KMS-11 (cell line): ENCODE data around the gene NIPSNAP3A.
A peak's percentile ranks its signal among the peaks of the same experiment; 100 is the strongest.

Experiments
- H2AFZ ChIP-seq: fragments of 200-600 bp; sonication (generic); 2 replicates; pipeline ENCODE4 v1.6.1; 2016; ENCODE audit warnings: antibody characterized with exemption, mixed run types, low read depth
- H3K27ac ChIP-seq: fragments of 200-600 bp; sonication (generic); 2 replicates; pipeline ENCODE4 v1.6.1; 2016; ENCODE audit warnings: mild to moderate bottlenecking, mixed run types
- H3K27me3 ChIP-seq: fragments of 200-600 bp; sonication (generic); 2 replicates; pipeline ENCODE4 v1.6.1; 2017; ENCODE audit warnings: mild to moderate bottlenecking, low read depth, mixed run types, moderate library complexity; ENCODE audit not compliant: insufficient read depth
- H3K36me3 ChIP-seq: fragments of 200-600 bp; sonication (generic); 2 replicates; pipeline ENCODE4 v1.6.1; 2017; ENCODE audit warnings: mild to moderate bottlenecking, mixed run types; ENCODE audit not compliant: insufficient read depth
- H3K4me1 ChIP-seq: fragments of 200-600 bp; sonication (generic); 2 replicates; pipeline ENCODE4 v1.6.1; 2016; ENCODE audit warnings: mild to moderate bottlenecking, low read depth, mixed run types; ENCODE audit not compliant: poor library complexity, severe bottlenecking
- H3K4me2 ChIP-seq: fragments of 200-600 bp; sonication (generic); 2 replicates; pipeline ENCODE4 v1.7.0; 2016; ENCODE audit warnings: mild to moderate bottlenecking, mixed run types
- H3K4me3 ChIP-seq: fragments of 200-600 bp; sonication (generic); IDR thresholded peaks from 2 replicates; pipeline ENCODE4 v1.6.1; 2017; ENCODE audit warnings: low read depth, low read length, mixed read lengths; ENCODE audit not compliant: insufficient read depth
- H3K79me2 ChIP-seq: fragments of 200-600 bp; sonication (generic); 2 replicates; pipeline ENCODE4 v1.6.1; 2016; ENCODE audit warnings: low read depth, mixed run types; ENCODE audit not compliant: insufficient read depth
- H3K9ac ChIP-seq: fragments of 200-600 bp; sonication (generic); 2 replicates; pipeline ENCODE4 v1.6.1; 2016; ENCODE audit warnings: mild to moderate bottlenecking, mixed run types
- H4K20me1 ChIP-seq: fragments of 200-600 bp; sonication (generic); 2 replicates; pipeline ENCODE4 v1.6.1; 2016; ENCODE audit warnings: mild to moderate bottlenecking, mixed run types; ENCODE audit not compliant: insufficient read depth
- TF ChIP-seq, protein P1 (sequence below): fragments of 200-600 bp; sonication (generic); conservative IDR thresholded peaks from 2 replicates; pipeline ENCODE4 v1.6.1; 2017; ENCODE audit warnings: low read depth, mild to moderate bottlenecking, antibody characterized with exemption, low read length, moderate library complexity, mixed read lengths

The NIPSNAP3A gene

DNA sequence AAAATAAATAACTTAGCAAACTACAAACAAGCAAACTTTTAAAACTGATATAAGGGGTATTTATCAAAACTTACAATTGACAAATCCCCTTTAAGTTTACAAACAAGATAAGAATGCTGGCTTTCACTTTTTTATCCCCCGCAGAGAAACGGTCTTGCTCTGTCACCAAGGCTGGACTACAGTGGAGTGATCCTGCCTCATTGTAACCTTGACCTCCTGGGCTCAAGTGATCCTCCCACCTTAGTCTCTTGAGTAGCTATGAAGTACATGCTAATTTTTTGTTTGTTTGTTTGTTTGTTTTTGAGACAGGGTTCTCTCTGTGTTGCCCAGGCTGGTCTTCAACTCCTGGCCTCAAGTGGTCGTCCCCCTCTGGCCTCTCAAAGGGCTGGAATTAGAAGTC, 9.0 kb upstream of the NIPSNAP3A start:
- H2AFZ ChIP-seq = no peak overlapping the region
- no peak overlapping the region for H3K9ac ChIP-seq

DNA sequence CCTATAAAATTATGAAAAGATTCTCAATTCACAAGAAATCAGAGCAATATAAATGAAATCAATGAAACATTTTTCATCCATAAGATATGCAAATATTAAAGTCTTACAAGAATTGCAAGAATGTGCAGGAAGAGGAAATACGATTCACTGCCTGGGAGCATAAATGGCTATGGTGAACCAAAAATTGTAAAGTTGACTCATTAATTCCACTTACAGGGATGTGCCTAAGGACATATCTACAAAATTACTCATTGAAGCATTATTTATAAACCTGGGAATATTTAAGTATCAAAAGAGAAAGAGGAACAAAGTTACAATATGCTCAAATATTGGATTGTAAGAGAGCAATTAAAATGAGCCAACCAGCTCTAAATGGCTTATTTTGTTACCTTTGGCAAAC, 6.9 kb upstream of the NIPSNAP3A start:
- Histone ChIP-seq H2AFZ (no peak overlapping the region), H3K4me2 (no peak overlapping the region)

More for the DNA sequence above, 9.0 kb upstream of the NIPSNAP3A start:
- Histone ChIP-seq H3K27ac (no peak overlapping the region), H3K4me1 (no peaks in the 10 kb centered on the region), H3K36me3 (no peaks in the 10 kb centered on the region), H3K4me3 (no peak overlapping the region), H3K4me2 (no peak overlapping the region), H3K79me2 (no peaks in the 10 kb centered on the region), H3K27me3 (no peaks in the 10 kb centered on the region), H4K20me1 (no peaks in the 10 kb centered on the region)
- TF ChIP-seq, protein P1, sequence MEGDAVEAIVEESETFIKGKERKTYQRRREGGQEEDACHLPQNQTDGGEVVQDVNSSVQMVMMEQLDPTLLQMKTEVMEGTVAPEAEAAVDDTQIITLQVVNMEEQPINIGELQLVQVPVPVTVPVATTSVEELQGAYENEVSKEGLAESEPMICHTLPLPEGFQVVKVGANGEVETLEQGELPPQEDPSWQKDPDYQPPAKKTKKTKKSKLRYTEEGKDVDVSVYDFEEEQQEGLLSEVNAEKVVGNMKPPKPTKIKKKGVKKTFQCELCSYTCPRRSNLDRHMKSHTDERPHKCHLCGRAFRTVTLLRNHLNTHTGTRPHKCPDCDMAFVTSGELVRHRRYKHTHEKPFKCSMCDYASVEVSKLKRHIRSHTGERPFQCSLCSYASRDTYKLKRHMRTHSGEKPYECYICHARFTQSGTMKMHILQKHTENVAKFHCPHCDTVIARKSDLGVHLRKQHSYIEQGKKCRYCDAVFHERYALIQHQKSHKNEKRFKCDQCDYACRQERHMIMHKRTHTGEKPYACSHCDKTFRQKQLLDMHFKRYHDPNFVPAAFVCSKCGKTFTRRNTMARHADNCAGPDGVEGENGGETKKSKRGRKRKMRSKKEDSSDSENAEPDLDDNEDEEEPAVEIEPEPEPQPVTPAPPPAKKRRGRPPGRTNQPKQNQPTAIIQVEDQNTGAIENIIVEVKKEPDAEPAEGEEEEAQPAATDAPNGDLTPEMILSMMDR = no peak

DNA sequence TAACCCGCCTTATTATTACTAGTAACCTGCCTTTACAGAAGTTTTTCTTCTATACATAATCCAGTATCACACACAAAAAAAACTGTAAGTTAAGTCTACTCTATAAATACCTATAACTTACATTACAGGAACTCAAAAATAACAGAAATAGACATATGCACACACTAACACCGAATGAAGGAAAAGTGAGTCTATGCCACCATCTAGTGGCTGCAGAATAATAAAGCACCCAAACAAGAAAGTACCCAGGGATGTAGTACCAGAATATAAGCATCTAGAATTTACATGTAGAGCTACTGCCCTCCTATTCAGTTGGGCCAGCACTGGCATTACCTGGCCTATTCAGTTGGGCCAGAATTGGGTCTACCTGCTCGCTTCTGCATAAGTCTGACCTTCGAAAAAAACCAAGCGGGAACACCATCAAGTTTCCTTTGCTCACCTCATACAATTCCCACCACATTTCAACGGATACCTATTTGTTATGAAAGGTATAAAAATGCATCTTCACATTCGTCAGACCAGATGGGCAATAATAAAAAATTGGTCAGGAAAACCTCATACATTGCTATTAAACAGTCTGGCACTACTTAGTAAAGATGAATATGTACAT, 4.0 kb upstream of the NIPSNAP3A start:
- no peaks in the 10 kb centered on the region for H3K79me2 ChIP-seq
- TF ChIP-seq, protein P1 = peak; percentile 85
- no peak overlapping the region for H3K27ac ChIP-seq
- no peak overlapping the region for H2AFZ ChIP-seq
- H3K9ac ChIP-seq = no peak overlapping the region
- peaks cover 8% of the 10 kb centered on the region for H3K4me1 ChIP-seq
- H3K36me3 ChIP-seq = no peaks in the 10 kb centered on the region
- no peak overlapping the region for H3K4me3 ChIP-seq
- no peak overlapping the region for H3K4me2 ChIP-seq
- H3K27me3 ChIP-seq = no peaks in the 10 kb centered on the region
- no peaks in the 10 kb centered on the region for H4K20me1 ChIP-seq

More for the DNA sequence above, 6.9 kb upstream of the NIPSNAP3A start:
- no peaks in the 10 kb centered on the region for H3K27me3 ChIP-seq
- no peaks in the 10 kb centered on the region for H3K79me2 ChIP-seq
- H3K27ac ChIP-seq = no peak overlapping the region
- H3K4me1 ChIP-seq = no peaks in the 10 kb centered on the region
- H3K4me3 ChIP-seq = no peak overlapping the region
- no peak overlapping the region for H3K9ac ChIP-seq
- no peaks in the 10 kb centered on the region for H3K36me3 ChIP-seq
- H4K20me1 ChIP-seq = no peaks in the 10 kb centered on the region
- TF ChIP-seq, protein P1 = no peak

DNA sequence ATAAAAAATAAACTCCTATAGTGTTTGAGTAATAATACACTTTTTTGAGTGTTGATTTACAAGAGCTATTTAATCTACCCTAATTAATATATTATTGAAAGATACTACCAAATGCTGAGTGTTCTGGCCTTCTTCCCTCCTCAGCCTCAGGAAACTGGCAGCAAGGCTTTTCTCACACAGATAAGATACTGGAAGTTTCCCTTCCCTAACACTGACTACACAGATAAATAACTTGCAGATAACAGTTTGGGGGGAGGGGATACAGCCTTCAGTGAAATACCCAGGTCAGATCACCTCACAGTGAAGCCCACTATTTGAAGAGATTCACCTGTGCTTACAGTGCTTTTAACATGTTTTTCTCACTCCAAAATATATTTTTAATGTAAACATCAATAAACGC, 1.6 kb upstream of the NIPSNAP3A start:
- no peaks in the 10 kb centered on the region for H4K20me1 ChIP-seq
- no peaks in the 10 kb centered on the region for H3K36me3 ChIP-seq
- H2AFZ ChIP-seq = no peak overlapping the region
- H3K4me3 ChIP-seq = no peak overlapping the region
- no peaks in the 10 kb centered on the region for H3K27me3 ChIP-seq
- H3K9ac ChIP-seq = no peak overlapping the region
- H3K79me2 ChIP-seq = no peaks in the 10 kb centered on the region
- H3K27ac ChIP-seq = no peak overlapping the region
- H3K4me2 ChIP-seq = no peak overlapping the region
- TF ChIP-seq, protein P1 = no peak
- peaks cover 29% of the 10 kb centered on the region for H3K4me1 ChIP-seq
